Right lobe of liver (tissue), 4 donors: ENCODE data around the gene MYO1B.

ENCODE experiments used
- CTCF ChIP-seq, 4 donors: fragments of 200-600 bp in 3 of 4; fragments of 450-650 bp in 1 of 4; IDR thresholded peaks; one replicate each; pipeline versions ENCODE4 v1.5.1 to v1.8.0; 2016 to 2022; ENCODE audit warnings: antibody characterized with exemption in 4 of 4, mild to moderate bottlenecking in 2 of 4
- POLR2A ChIP-seq: fragments of 450-650 bp; IDR thresholded peaks from one replicate; pipeline ENCODE4 v1.6.1; 2017; ENCODE audit warnings: antibody characterized with exemption, mild to moderate bottlenecking
- donor health status: DM: no; HTN: no; CAD: no.
- donor health status: DM: no; HTN: no; CAD: no.
- donor health status: DM: no; HTN: yes; CAD: no.

GRCh38 chr2:191415101-191415500, 169.9 kb downstream of the MYO1B start:
- TF ChIP-seq POLR2A (no peak), CTCF (IDR thresholded peaks at IDR 0.05) (no peak)
